Mononuclear cell (primary cell): ENCODE measurements around the gene KL. TPM values are rescaled to one million over a fixed set of nuclear protein-coding genes. Genes with fewer than 3 reads are reported as not detected.

Experiments
- H3K27me3 ChIP-seq: 2 replicates; pipeline ENCODE4 v1.6.0; 2011; ENCODE audit warnings: low read length, control low read depth; ENCODE audit not compliant: insufficient read depth
- H3K4me1 ChIP-seq: 2 replicates; pipeline ENCODE4 v1.5.1; 2011; ENCODE audit warnings: mild to moderate bottlenecking, low read length, control low read depth; ENCODE audit not compliant: insufficient read depth
- H3K4me3 ChIP-seq: 2 replicates; pipeline ENCODE4 v1.5.1; 2011; ENCODE audit warnings: mild to moderate bottlenecking, low read length, moderate library complexity
- H3K9me3 ChIP-seq: 2 replicates; pipeline ENCODE4 v1.5.1; 2011; ENCODE audit warnings: low read depth, mild to moderate bottlenecking, control low read depth, low read length
- total RNA-seq: library from RNA; depleted of rRNA; stranded (reverse); fragments of >200 nt; gene quantifications from one replicate; pipeline ENCODE4 v1.2.3, GENCODE V29; 2012

Gene KL
- total RNA-seq, 1 donor: 0.10 TPM

GRCh38 chr13:32989290-32989667 is 26.9 kb upstream of the KL start:
- no peaks in the 10 kb centered on the region for H3K27me3 ChIP-seq
- H3K9me3 ChIP-seq: no peaks in the 10 kb centered on the region
- no peak overlapping the region for H3K4me3 ChIP-seq
- no peaks in the 10 kb centered on the region for H3K4me1 ChIP-seq

GRCh38 chr13:32989942-32990341 is 26.3 kb upstream of the KL start:
- Histone ChIP-seq H3K9me3 (no peaks in the 10 kb centered on the region), H3K4me1 (no peaks in the 10 kb centered on the region), H3K4me3 (no peak overlapping the region), H3K27me3 (no peaks in the 10 kb centered on the region)

GRCh38 chr13:32993145-32993544 is 23.1 kb upstream of the KL start:
- H3K9me3 ChIP-seq: no peaks in the 10 kb centered on the region
- H3K4me1 ChIP-seq: no peaks in the 10 kb centered on the region
- no peak overlapping the region for H3K4me3 ChIP-seq
- no peaks in the 10 kb centered on the region for H3K27me3 ChIP-seq

- H3K4me3 ChIP-seq: no peak overlapping the region
- no peaks in the 10 kb centered on the region for H3K4me1 ChIP-seq
- H3K27me3 ChIP-seq: no peaks in the 10 kb centered on the region
- no peaks in the 10 kb centered on the region for H3K9me3 ChIP-seq
Measured at GRCh38 chr13:32997399-32997798, 18.8 kb upstream of the KL start.

GRCh38 chr13:32998966-32999365 is 17.3 kb upstream of the KL start:
- no peak overlapping the region for H3K4me3 ChIP-seq
- no peaks in the 10 kb centered on the region for H3K4me1 ChIP-seq
- no peaks in the 10 kb centered on the region for H3K27me3 ChIP-seq

GRCh38 chr13:33000365-33000764 is 15.9 kb upstream of the KL start:
- Histone ChIP-seq H3K9me3 (no peaks in the 10 kb centered on the region), H3K27me3 (no peaks in the 10 kb centered on the region), H3K4me3 (no peak overlapping the region), H3K4me1 (no peaks in the 10 kb centered on the region)

More at GRCh38 chr13:32998966-32999365, 17.3 kb upstream of the KL start:
- H3K9me3 ChIP-seq: no peaks in the 10 kb centered on the region

- Histone ChIP-seq H3K27me3 (no peaks in the 10 kb centered on the region), H3K9me3 (peaks cover 12% of the 10 kb centered on the region), H3K4me3 (no peak overlapping the region), H3K4me1 (no peaks in the 10 kb centered on the region)
Measured at GRCh38 chr13:33003458-33004019, 12.7 kb upstream of the KL start.

- Histone ChIP-seq H3K4me1 (no peaks in the 10 kb centered on the region), H3K9me3 (peaks cover 14% of the 10 kb centered on the region), H3K4me3 (no peak overlapping the region), H3K27me3 (peaks cover 1% of the 10 kb centered on the region)
Measured at GRCh38 chr13:33004511-33004910, 11.7 kb upstream of the KL start.

- Histone ChIP-seq H3K9me3 (peaks cover 14% of the 10 kb centered on the region), H3K4me3 (no peak overlapping the region), H3K4me1 (no peaks in the 10 kb centered on the region), H3K27me3 (peaks cover 8% of the 10 kb centered on the region)
Measured at GRCh38 chr13:33006134-33006533, 10.1 kb upstream of the KL start.

- peaks cover 14% of the 10 kb centered on the region for H3K9me3 ChIP-seq
- no peak overlapping the region for H3K4me3 ChIP-seq
- H3K27me3 ChIP-seq: peaks cover 8% of the 10 kb centered on the region
- no peaks in the 10 kb centered on the region for H3K4me1 ChIP-seq
Measured at GRCh38 chr13:33006638-33007037, 9.6 kb upstream of the KL start.

GRCh38 chr13:33007237-33007636 is 9.0 kb upstream of the KL start:
- Histone ChIP-seq H3K27me3 (peaks cover 10% of the 10 kb centered on the region), H3K4me1 (no peaks in the 10 kb centered on the region), H3K4me3 (no peak overlapping the region), H3K9me3 (peaks cover 14% of the 10 kb centered on the region)

GRCh38 chr13:33007950-33008349 is 8.3 kb upstream of the KL start:
- no peaks in the 10 kb centered on the region for H3K4me1 ChIP-seq
- peaks cover 12% of the 10 kb centered on the region for H3K27me3 ChIP-seq
- H3K9me3 ChIP-seq: peaks cover 14% of the 10 kb centered on the region
- no peak overlapping the region for H3K4me3 ChIP-seq

GRCh38 chr13:33008946-33009722 is 7.1 kb upstream of the KL start:
- Histone ChIP-seq H3K27me3 (peaks cover 23% of the 10 kb centered on the region), H3K4me3 (no peak overlapping the region), H3K9me3 (peaks cover 14% of the 10 kb centered on the region), H3K4me1 (no peaks in the 10 kb centered on the region)

GRCh38 chr13:33011828-33012470 is 4.3 kb upstream of the KL start:
- Histone ChIP-seq H3K27me3 (peaks cover 44% of the 10 kb centered on the region), H3K9me3 (peaks cover 14% of the 10 kb centered on the region), H3K4me1 (peaks cover 16% of the 10 kb centered on the region), H3K4me3 (no peak overlapping the region)

- no peaks in the 10 kb centered on the region for H3K9me3 ChIP-seq
- H3K4me1 ChIP-seq: peaks cover 23% of the 10 kb centered on the region
- H3K4me3 ChIP-seq: no peak overlapping the region
- peaks cover 64% of the 10 kb centered on the region for H3K27me3 ChIP-seq
Measured at GRCh38 chr13:33014291-33014690, 1.9 kb upstream of the KL start.
